A549 (cell line): ENCODE measurements around the gene CPT1B. TPM values are rescaled to one million over a fixed set of nuclear protein-coding genes. Genes with fewer than 3 reads are reported as not detected.
A peak's percentile ranks its signal among the peaks of the same experiment; 100 is the strongest.

Experiments used
- ATAC-seq, 2 experiments: fragments of 200-7000 bp in 1 of 2; fragments of >200 bp in 1 of 2; cut with Nextera tagmentation in 1 of 2; cut with Tn5 transposase in 1 of 2; 3 replicates each; pipeline versions ENCODE4 v1.8.0 to v1.9.1; 2018 to 2020; ENCODE audit warnings: mild to moderate bottlenecking in 1 of 2, moderate library complexity in 1 of 2
- CTCF ChIA-PET: fragments of 300-600 bp; sonication (Branson Sonifier 250); formaldehyde crosslinking; extraction: SDS; loops from one replicate; lab custom pipeline; 2021; ENCODE audit warnings: antibody characterized with exemption, inconsistent platforms; lab: Yijun Ruan, JAX
- POLR2A ChIA-PET: fragments of 350-600 bp; formaldehyde crosslinking; extraction: SDS; loops from one replicate; lab custom pipeline; 2021; ENCODE audit warnings: antibody characterized with exemption, inconsistent platforms; lab: Yijun Ruan, JAX
- DNase-seq, 2 experiments: peaks; one replicate each; pipeline versions ENCODE4 v3.0.0 to v3.0.0-alpha.2; 2011 to 2016; ENCODE audit warnings: low read depth in 1 of 2, low spot score in 1 of 2
- FAIRE-seq: peaks from 2 replicates; lab custom pipeline; 2011; peaks lifted over from hg19 to GRCh38; lab: Jason Lieb, UNC
- H3K27ac ChIP-seq, 2 experiments: fragments of >200 bp; sonication (Bioruptor Twin); formaldehyde crosslinking; 3 replicates each; pipeline ENCODE4 v1.5.1; 2016 to 2017
- H3K4me1 ChIP-seq: fragments of >200 bp; sonication (Bioruptor Twin); formaldehyde crosslinking; 3 replicates; pipeline ENCODE4 v1.6.1; 2016
- H3K4me2 ChIP-seq: fragments of >200 bp; sonication (Bioruptor Twin); formaldehyde crosslinking; 3 replicates; pipeline ENCODE4 v1.6.1; 2016
- H3K4me3 ChIP-seq: fragments of >200 bp; sonication (Bioruptor Twin); formaldehyde crosslinking; 3 replicates; pipeline ENCODE4 v1.5.1; 2016
- H3K9me3 ChIP-seq: fragments of >200 bp; sonication (Bioruptor Twin); formaldehyde crosslinking; 3 replicates; pipeline ENCODE4 v1.6.1; 2016
- CEBPB ChIP-seq, 2 experiments: fragments of >200 bp in 1 of 2; sonication (Bioruptor Twin) in 1 of 2; formaldehyde crosslinking in 1 of 2; IDR thresholded peaks; 2 replicates each; pipeline ENCODE4 v1.6.1; 2012 to 2016
- EHMT2 ChIP-seq: fragments of 200-600 bp; sonication (generic); IDR thresholded peaks from 2 replicates; pipeline ENCODE4 v1.6.1; 2016; ENCODE audit warnings: antibody characterized with exemption, low read depth, mild to moderate bottlenecking, moderate library complexity
- FOSL2 ChIP-seq, 2 experiments: fragments of 450-650 bp in 1 of 2; fragments of >200 bp in 1 of 2; sonication (Bioruptor Twin) in 1 of 2; formaldehyde crosslinking; IDR thresholded peaks; 2 replicates each; pipeline versions ENCODE4 v1.5.0 to v1.6.1; 2016 to 2020; ENCODE audit warnings: mild to moderate bottlenecking in 1 of 2, moderate library complexity in 1 of 2
- HOXA7 ChIP-seq: fragments of 250-450 bp; sonication (Bioruptor Pico); IDR thresholded peaks from 2 replicates; pipeline ENCODE4 v1.5.0; 2020; ENCODE audit warnings: mild to moderate bottlenecking, moderate library complexity
- HOXB13 ChIP-seq: fragments of 250-450 bp; sonication (Bioruptor Pico); IDR thresholded peaks from 2 replicates; pipeline ENCODE4 v1.5.0; 2020; ENCODE audit warnings: low read depth, mild to moderate bottlenecking, moderate library complexity
- HOXB5 ChIP-seq: fragments of 250-450 bp; sonication (Bioruptor Pico); IDR thresholded peaks from 2 replicates; pipeline ENCODE4 v1.5.0; 2020; ENCODE audit warnings: mild to moderate bottlenecking, moderate library complexity
- KDM5A ChIP-seq: fragments of 200-600 bp; sonication (generic); IDR thresholded peaks from 2 replicates; pipeline ENCODE4 v1.6.1; 2016; ENCODE audit warnings: antibody characterized with exemption, mild to moderate bottlenecking
- MAFK ChIP-seq: fragments of 450-650 bp; IDR thresholded peaks from 2 replicates; pipeline ENCODE4 v1.6.1; 2014; ENCODE audit not compliant: partially characterized antibody
- MAZ ChIP-seq: fragments of 150-350 bp; IDR thresholded peaks from 2 replicates; pipeline ENCODE4 v1.6.1; 2014; ENCODE audit warnings: antibody characterized with exemption, low read depth, low read length, borderline replicate concordance
- MYC ChIP-seq: IDR thresholded peaks from 2 replicates; pipeline ENCODE4 v1.6.1; 2012; ENCODE audit warnings: mild to moderate bottlenecking, inconsistent platforms, low read length, improper control_type of control experiment, borderline replicate concordance
- NR3C1 ChIP-seq: fragments of >200 bp; sonication (Bioruptor Twin); formaldehyde crosslinking; IDR thresholded peaks from 3 replicates; pipeline ENCODE4 v1.6.1; 2017
- POLR2AphosphoS2 ChIP-seq: conservative IDR thresholded peaks from 2 replicates; pipeline ENCODE4 v1.6.1; 2012; ENCODE audit warnings: low read length, improper control_type of control experiment, inconsistent platforms
- RAD21 ChIP-seq, 2 experiments: fragments of >200 bp in 1 of 2; sonication (Bioruptor Twin) in 1 of 2; formaldehyde crosslinking in 1 of 2; IDR thresholded peaks in 1 of 2; conservative IDR thresholded peaks in 1 of 2; 2 replicates in 1 of 2; 3 replicates in 1 of 2; pipeline ENCODE4 v1.6.1; 2012 to 2018; ENCODE audit warnings: inconsistent platforms in 1 of 2
- RARB ChIP-seq: fragments of 250-450 bp; sonication (Bioruptor Pico); IDR thresholded peaks from 2 replicates; pipeline ENCODE4 v1.8.0; 2021; ENCODE audit warnings: mild to moderate bottlenecking, moderate library complexity
- SMC3 ChIP-seq: fragments of >200 bp; sonication (Bioruptor Twin); formaldehyde crosslinking; IDR thresholded peaks from 3 replicates; pipeline ENCODE4 v1.6.1; 2018; ENCODE audit warnings: inconsistent platforms
- SREBF2 ChIP-seq: fragments of 450-650 bp; IDR thresholded peaks from 2 replicates; pipeline ENCODE4 v1.6.1; 2014; ENCODE audit warnings: mild to moderate bottlenecking, moderate library complexity
- TP53 ChIP-seq: fragments of 250-450 bp; sonication (Bioruptor Pico); IDR thresholded peaks from 2 replicates; pipeline ENCODE4 v1.5.0; 2021; ENCODE audit warnings: mild to moderate bottlenecking, moderate library complexity
- ZC3H11A ChIP-seq: fragments of 450-650 bp; IDR thresholded peaks from 2 replicates; pipeline ENCODE4 v1.6.1; 2014; ENCODE audit warnings: antibody characterized with exemption, mild to moderate bottlenecking
- ZFP36 ChIP-seq: fragments of 450-650 bp; IDR thresholded peaks from 2 replicates; pipeline ENCODE4 v1.6.1; 2014; ENCODE audit warnings: borderline replicate concordance; ENCODE audit not compliant: partially characterized antibody
- WGBS: methylation state at CpG from one replicate; pipeline ENCODE4 v1.1.6; 2017; ENCODE audit errors: missing lambda C conversion rate; 5-methylcytosine and 5-hydroxymethylcytosine counted together
- polyA plus RNA-seq, 4 experiments: library from polyadenylated mRNA; depleted of rRNA in 3 of 4; stranded (reverse); fragments of >200 nt; fragmentation: RNase III in 1 of 4; extraction: RNeasy Plus Mini Kit Qiagen cat#74134 plus additional on column Dnase treatment in 1 of 4; gene quantifications; 2 replicates in 3 of 4; 3 replicates in 1 of 4; pipeline ENCODE4 v1.2.3, GENCODE V29; 2011 to 2017
- TF ChIP-seq, protein P1 (sequence below): IDR thresholded peaks from 2 replicates; pipeline ENCODE4 v1.6.1; 2012
- TF ChIP-seq, protein P2 (sequence below): fragments of 200-600 bp; sonication (generic); IDR thresholded peaks from 2 replicates; pipeline ENCODE4 v1.6.1; 2016; ENCODE audit warnings: antibody characterized with exemption, mild to moderate bottlenecking, moderate library complexity
- TF ChIP-seq, protein P3 (sequence below): fragments of 450-650 bp; IDR thresholded peaks from 2 replicates; pipeline ENCODE4 v1.6.1; 2014; ENCODE audit warnings: antibody characterized with exemption

Gene CPT1B
- polyA plus RNA-seq, 2 of the 4 experiments (the other 2 are of a cell fraction): 12.1 to 26.5 TPM

DNA sequence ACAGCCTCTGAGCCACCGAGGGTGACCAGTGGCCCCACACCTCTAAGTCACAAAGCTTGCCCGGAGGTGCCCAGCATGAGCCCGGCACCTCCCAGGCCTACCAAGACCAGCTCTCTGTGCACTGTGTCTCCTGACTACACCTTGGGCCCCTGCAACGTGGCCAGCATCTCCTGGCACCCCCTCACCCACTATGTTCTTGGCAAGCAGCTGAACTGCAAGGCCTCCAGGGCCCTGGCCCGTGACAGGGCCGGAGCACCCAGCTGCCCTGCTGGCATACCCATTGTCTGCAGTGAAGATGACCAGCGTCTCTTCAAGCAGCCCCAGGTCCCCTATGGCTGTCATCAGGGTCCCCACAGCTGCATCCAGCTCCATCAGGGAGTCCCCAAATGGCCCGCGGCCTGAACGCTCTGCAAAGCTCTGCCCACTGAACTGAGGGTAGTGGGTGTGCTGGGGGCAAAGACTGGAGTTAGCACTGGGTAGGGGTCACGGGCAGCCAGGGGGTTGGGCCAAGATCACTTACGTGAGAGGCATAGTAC, 48.2 kb upstream of the CPT1B start:
- peaks cover 16% of the 10 kb centered on the region for H3K4me1 ChIP-seq
- H3K9me3 ChIP-seq: no peaks in the 10 kb centered on the region
- no peak overlapping the region for H3K4me3 ChIP-seq
- ATAC-seq: no peak
- TF ChIP-seq HOXA7 (CRISPR knock-in tag) (no peak), POLR2AphosphoS2 (no peak), NR3C1 (no peak), SMC3 (no peak)
- 92% methylated on average over 5 of the region's 12 CpGs for WGBS
- no peak overlapping the region for H3K27ac ChIP-seq
- FAIRE-seq: no peak
- no peak overlapping the region for H3K4me2 ChIP-seq
- POLR2A ChIA-PET: no interaction called here
- DNase-seq: no peak
- CTCF ChIA-PET: interaction anchor here (0.7 kb wide), 1 partner anchor 70 kb away, joined by 3 read pairs; no protein-coding TSS in a partner anchor

DNA sequence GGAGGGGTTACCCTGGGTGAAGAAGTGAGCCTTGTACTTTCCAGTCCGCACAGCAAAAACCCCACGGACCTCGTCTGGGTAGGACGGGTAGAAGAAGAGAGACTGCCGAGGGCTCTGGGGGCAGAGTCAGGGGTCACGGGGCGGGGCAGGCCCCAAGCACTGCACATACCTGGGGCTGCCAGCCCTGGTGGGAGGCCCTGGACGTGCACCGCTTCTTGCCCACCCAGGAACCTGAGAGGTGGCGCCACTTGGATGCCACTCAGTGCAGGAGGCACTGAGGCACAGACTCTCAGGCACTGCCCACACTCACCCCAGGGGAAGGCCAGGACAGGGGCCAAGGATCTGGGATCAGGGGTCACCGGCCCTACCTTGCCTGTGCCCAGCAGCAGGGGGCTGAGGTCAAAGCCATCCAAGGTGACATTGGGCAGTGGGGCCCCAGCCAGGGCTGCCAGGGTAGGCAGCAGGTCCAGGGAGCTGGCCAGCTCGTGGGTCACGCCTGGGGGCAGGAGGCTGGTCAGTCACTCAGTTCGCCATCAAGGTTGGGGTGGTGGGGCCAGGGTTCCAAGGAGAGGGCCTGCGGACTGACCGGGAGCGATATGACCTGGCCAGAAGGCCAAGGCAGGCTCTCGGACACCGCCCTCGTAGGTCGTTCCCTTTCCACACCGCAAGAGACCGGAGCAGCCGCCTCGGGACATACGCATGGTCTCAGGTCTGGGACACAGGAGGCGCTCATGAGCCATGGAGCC, 47.5 kb upstream of the CPT1B start:
- no peak overlapping the region for H3K4me2 ChIP-seq
- H3K9me3 ChIP-seq: no peaks in the 10 kb centered on the region
- CTCF ChIA-PET: interaction anchor here (1.8 kb wide), 1 partner anchor 68 kb away, joined by 4 read pairs; no protein-coding TSS in a partner anchor
- POLR2A ChIA-PET: no interaction called here
- TF ChIP-seq KDM5A (no peak), FOSL2 (IDR thresholded peaks at IDR 0.05) (no peak), FOSL2 (CRISPR knock-in tag; IDR thresholded peaks at IDR 0.05) (no peak), MAZ (no peak), RAD21 (conservative IDR thresholded peaks at IDR 0.05 in 1 of 2, IDR thresholded peaks at IDR 0.05 in 1 of 2) (peak in 1 of 2 experiments; percentile 24; a peak in 2 of 5 replicates), ZFP36 (no peak)
- TF ChIP-seq, protein P1, sequence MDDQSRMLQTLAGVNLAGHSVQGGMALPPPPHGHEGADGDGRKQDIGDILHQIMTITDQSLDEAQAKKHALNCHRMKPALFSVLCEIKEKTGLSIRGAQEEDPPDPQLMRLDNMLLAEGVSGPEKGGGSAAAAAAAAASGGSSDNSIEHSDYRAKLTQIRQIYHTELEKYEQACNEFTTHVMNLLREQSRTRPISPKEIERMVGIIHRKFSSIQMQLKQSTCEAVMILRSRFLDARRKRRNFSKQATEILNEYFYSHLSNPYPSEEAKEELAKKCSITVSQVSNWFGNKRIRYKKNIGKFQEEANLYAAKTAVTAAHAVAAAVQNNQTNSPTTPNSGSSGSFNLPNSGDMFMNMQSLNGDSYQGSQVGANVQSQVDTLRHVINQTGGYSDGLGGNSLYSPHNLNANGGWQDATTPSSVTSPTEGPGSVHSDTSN: no peak
- H3K27ac ChIP-seq: no peak overlapping the region
- peaks cover 19% of the 10 kb centered on the region for H3K4me1 ChIP-seq
- ATAC-seq (peak in 1 of 2 experiments; percentile 15; a peak in 3 of 6 replicates), DNase-seq (peak in 1 of 2 experiments; percentile 29), FAIRE-seq (no peak)
- H3K4me3 ChIP-seq: no peak overlapping the region
- WGBS: 97% methylated on average over 16 of the region's 27 CpGs

DNA sequence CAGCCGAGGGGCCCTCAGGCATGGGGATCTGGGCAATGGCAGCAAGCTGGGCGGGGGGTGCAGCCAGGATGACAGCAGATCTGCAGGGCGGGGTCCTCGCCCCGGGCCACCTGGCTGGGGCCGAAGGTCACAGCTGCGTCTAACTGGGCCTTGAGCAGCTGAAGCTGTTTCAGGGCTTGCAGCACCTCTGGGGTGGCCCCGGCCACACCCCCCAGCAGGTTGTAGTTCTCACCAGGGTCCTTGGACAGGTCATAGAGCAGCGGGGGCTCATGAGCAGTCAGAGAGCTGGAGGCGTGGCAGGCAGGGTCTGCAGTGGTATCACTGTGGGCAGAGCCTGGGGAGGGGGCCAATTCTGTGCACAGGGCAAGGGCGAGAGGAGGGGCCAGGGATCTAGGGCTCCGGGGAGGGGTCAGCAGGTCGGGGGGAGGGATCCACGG, 46.9 kb upstream of the CPT1B start:
- H3K4me3 ChIP-seq: no peak overlapping the region
- peaks cover 19% of the 10 kb centered on the region for H3K4me1 ChIP-seq
- no peak for DNase-seq
- WGBS: 80% methylated on average over 1 of the region's 14 CpGs
- no peak for TF ChIP-seq RAD21 (conservative IDR thresholded peaks at IDR 0.05 in 1 of 2, IDR thresholded peaks at IDR 0.05 in 1 of 2)
- CTCF ChIA-PET: interaction anchor here (1.8 kb wide), 1 partner anchor 69 kb away, joined by 4 read pairs; no protein-coding TSS in a partner anchor
- no peak for FAIRE-seq
- no peak overlapping the region for H3K4me2 ChIP-seq
- POLR2A ChIA-PET: no interaction called here
- no peaks in the 10 kb centered on the region for H3K9me3 ChIP-seq
- no peak overlapping the region for H3K27ac ChIP-seq
- no peak for ATAC-seq

DNA sequence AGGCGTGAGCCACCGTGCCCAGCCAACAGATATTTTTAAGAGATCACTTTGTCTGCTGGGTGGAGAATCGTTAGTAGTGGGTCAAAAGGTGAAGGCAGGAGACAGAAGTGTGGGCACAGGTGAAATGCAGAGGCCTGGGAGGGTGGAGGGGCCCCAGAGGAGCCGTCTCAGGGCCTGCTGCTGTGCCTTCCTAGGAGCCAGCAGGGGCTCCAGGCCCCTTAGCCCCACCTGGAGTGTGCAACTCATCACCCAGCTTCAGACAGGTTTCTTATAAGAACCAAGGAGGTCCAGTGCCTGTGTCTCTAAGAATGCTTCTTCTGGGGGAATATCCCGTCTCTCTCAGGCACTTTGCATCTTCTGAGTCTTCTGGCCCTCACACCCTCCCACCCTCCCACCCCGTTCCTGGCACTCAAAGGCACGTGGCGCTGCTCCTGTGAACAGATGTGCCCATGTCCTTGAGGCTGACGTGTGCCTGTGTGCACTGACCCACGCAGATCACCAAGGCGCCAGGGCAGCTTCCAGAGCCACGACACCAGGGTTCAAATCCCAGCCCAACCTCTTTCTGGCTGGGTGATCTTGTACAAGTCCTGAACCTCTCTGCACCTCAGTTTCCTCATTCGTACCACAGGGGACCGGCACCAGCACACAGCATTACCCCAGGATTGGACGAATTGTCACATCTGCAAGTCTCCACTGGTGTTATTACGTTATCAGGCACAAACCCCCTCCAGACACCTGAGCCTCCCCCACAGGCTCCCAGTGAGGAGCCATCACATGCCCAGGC, 46.3 kb upstream of the CPT1B start:
- ChIA-PET CTCF (interaction anchor here (1.8 kb wide), 1 partner anchor 70 kb away, joined by 4 read pairs; no protein-coding TSS in a partner anchor), POLR2A (no interaction called here)
- DNase-seq (no peak), ATAC-seq (no peak), FAIRE-seq (no peak)
- no peaks in the 10 kb centered on the region for H3K9me3 ChIP-seq
- H3K4me2 ChIP-seq: no peak overlapping the region
- H3K4me1 ChIP-seq: peaks cover 19% of the 10 kb centered on the region
- H3K4me3 ChIP-seq: no peak overlapping the region
- H3K27ac ChIP-seq: no peak overlapping the region
- 89% methylated on average over 8 of the region's 16 CpGs for WGBS
- TF ChIP-seq, protein P2, sequence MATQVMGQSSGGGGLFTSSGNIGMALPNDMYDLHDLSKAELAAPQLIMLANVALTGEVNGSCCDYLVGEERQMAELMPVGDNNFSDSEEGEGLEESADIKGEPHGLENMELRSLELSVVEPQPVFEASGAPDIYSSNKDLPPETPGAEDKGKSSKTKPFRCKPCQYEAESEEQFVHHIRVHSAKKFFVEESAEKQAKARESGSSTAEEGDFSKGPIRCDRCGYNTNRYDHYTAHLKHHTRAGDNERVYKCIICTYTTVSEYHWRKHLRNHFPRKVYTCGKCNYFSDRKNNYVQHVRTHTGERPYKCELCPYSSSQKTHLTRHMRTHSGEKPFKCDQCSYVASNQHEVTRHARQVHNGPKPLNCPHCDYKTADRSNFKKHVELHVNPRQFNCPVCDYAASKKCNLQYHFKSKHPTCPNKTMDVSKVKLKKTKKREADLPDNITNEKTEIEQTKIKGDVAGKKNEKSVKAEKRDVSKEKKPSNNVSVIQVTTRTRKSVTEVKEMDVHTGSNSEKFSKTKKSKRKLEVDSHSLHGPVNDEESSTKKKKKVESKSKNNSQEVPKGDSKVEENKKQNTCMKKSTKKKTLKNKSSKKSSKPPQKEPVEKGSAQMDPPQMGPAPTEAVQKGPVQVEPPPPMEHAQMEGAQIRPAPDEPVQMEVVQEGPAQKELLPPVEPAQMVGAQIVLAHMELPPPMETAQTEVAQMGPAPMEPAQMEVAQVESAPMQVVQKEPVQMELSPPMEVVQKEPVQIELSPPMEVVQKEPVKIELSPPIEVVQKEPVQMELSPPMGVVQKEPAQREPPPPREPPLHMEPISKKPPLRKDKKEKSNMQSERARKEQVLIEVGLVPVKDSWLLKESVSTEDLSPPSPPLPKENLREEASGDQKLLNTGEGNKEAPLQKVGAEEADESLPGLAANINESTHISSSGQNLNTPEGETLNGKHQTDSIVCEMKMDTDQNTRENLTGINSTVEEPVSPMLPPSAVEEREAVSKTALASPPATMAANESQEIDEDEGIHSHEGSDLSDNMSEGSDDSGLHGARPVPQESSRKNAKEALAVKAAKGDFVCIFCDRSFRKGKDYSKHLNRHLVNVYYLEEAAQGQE: no peak
- no peak for TF ChIP-seq MAFK
- TF ChIP-seq, protein P3, sequence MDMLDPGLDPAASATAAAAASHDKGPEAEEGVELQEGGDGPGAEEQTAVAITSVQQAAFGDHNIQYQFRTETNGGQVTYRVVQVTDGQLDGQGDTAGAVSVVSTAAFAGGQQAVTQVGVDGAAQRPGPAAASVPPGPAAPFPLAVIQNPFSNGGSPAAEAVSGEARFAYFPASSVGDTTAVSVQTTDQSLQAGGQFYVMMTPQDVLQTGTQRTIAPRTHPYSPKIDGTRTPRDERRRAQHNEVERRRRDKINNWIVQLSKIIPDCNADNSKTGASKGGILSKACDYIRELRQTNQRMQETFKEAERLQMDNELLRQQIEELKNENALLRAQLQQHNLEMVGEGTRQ: no peak
- TF ChIP-seq HOXB13 (CRISPR knock-in tag): no peak
- TF ChIP-seq MYC: no peak
- TF ChIP-seq CEBPB (IDR thresholded peaks at IDR 0.05): no peak
- TF ChIP-seq SREBF2: no peak
- no peak for TF ChIP-seq ZC3H11A
- TF ChIP-seq TP53 (CRISPR knock-in tag): no peak
- no peak for TF ChIP-seq RARB (CRISPR knock-in tag)
- TF ChIP-seq HOXB5: no peak
- no peak for TF ChIP-seq EHMT2
